ENCODE measurements around the gene ANO6. TPM values are rescaled to one million over a fixed set of nuclear protein-coding genes. Genes with fewer than 3 reads are reported as not detected.

ANO6 gene
- total RNA-seq, 1 experiment from 2014 or later, result 18.1 TPM

DNA sequence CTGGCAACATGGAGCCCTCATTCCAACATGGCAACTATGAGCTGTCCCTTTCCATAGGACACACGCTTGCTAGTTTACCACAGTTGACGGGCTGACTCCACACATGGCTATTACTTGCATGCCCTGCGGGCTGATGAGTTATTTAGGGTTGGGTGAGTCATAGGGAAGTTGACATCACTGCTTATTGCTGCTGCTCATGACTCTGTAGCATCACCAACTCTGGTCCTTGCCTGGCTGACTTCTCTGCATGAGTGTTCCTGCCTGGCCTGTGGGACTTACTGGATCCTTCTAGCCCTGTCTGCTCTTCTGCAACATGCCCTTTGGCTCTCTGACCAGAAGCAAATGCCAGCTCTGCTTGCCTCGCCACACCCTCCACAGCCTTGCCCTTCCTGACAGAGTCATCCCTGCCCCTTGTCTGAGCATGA is 199.5 kb downstream of the ANO6 start:
- Histone ChIP-seq H3F3A (ENCODE audit: low read length, unreplicated experiment) (no peaks in the 10 kb centered on the region), H2AFZ (ENCODE audit: low read length) (no peak overlapping the region), H3K27ac (ENCODE audit: low read length) (peak overlapping the region; percentile 78), H3K4me1 (ENCODE audit: insufficient read depth, low read length) (peaks cover 15% of the 10 kb centered on the region), H3K9ac (ENCODE audit: low read length) (peak overlapping the region; percentile 11; the same call in 1 of the 2 replicates), H4K20me1 (ENCODE audit: low read length) (no peaks in the 10 kb centered on the region), H3K9me3 (ENCODE audit: low read length) (no peaks in the 10 kb centered on the region), H3K4me3 (ENCODE audit: low read length) (no peak overlapping the region), H3K4me2 (ENCODE audit: low read length) (0 out of 2 replicates have a peak overlapping the region, but pooled peaks have one; percentile 3), H3K9me2 (replicated peaks; ENCODE audit: low read length) (no peaks in the 10 kb centered on the region), H3K27me3 (ENCODE audit: low read length) (no peaks in the 10 kb centered on the region), H3K79me2 (ENCODE audit: low read length) (no peaks in the 10 kb centered on the region), H3K36me3 (ENCODE audit: low read depth, low read length) (peaks cover 10% of the 10 kb centered on the region)
- ChIA-PET CTCF (interaction anchor here (0.7 kb wide), 1 partner anchor 16 kb away, joined by 3 read pairs; no protein-coding TSS in a partner anchor), POLR2A (ENCODE audit: unreplicated experiment) (no interaction called here)
- peak; percentile 97 for ATAC-seq
- TF ChIP-seq, protein P1, sequence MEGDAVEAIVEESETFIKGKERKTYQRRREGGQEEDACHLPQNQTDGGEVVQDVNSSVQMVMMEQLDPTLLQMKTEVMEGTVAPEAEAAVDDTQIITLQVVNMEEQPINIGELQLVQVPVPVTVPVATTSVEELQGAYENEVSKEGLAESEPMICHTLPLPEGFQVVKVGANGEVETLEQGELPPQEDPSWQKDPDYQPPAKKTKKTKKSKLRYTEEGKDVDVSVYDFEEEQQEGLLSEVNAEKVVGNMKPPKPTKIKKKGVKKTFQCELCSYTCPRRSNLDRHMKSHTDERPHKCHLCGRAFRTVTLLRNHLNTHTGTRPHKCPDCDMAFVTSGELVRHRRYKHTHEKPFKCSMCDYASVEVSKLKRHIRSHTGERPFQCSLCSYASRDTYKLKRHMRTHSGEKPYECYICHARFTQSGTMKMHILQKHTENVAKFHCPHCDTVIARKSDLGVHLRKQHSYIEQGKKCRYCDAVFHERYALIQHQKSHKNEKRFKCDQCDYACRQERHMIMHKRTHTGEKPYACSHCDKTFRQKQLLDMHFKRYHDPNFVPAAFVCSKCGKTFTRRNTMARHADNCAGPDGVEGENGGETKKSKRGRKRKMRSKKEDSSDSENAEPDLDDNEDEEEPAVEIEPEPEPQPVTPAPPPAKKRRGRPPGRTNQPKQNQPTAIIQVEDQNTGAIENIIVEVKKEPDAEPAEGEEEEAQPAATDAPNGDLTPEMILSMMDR (conservative IDR thresholded peaks at IDR 0.05; ENCODE audit: low read depth, low read length), result no peak
- TF ChIP-seq EZH2 (IDR thresholded peaks at IDR 0.05; ENCODE audit: low read length, unreplicated experiment) (no peak), EZH2phosphoT487 (IDR thresholded peaks at IDR 0.05; ENCODE audit: borderline replicate concordance, low read length) (no peak)
- DNase-seq, result peak; percentile 99
- no TSS peak for BruUV-seq (replicated peaks)
- intact Hi-C loops (cut with micrococcal nuclease), result loop anchor here (2.0 kb wide), 1 partner anchor 313 kb away; the partner anchor contains the start of gene ARID2

DNA sequence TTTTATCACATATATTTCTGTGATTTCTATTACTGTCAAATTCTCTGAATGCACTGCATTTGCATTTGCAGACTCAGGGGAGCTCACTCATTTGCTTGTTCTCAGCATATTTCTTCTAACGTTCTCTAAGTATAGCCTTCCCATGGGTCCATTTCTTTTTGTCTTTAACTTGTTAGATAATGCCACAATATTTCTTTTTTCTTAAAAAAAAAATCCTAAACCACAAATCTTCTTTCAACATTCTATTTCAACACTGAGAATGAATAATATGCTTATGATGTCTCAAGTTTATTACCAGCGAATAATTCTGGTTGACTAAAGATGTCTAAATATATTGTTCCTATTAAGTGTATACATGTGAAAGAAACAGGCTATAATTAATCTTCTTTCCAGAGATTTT is 200.2 kb downstream of the ANO6 start:
- H3K79me2 ChIP-seq (ENCODE audit: low read length), result no peaks in the 10 kb centered on the region
- no peak overlapping the region for H3K4me3 ChIP-seq (ENCODE audit: low read length)
- no peaks in the 10 kb centered on the region for H3K27me3 ChIP-seq (ENCODE audit: low read length)
- ChIA-PET POLR2A (ENCODE audit: unreplicated experiment) (no interaction called here), CTCF (no interaction called here)
- H2AFZ ChIP-seq (ENCODE audit: low read length), result no peak overlapping the region
- peaks cover 10% of the 10 kb centered on the region for H3K36me3 ChIP-seq (ENCODE audit: low read depth, low read length)
- H4K20me1 ChIP-seq (ENCODE audit: low read length), result no peaks in the 10 kb centered on the region
- no peaks in the 10 kb centered on the region for H3K9me2 ChIP-seq (replicated peaks; ENCODE audit: low read length)
- no peak overlapping the region for H3K4me2 ChIP-seq (ENCODE audit: low read length)
- TF ChIP-seq EZH2 (IDR thresholded peaks at IDR 0.05; ENCODE audit: low read length, unreplicated experiment), result no peak
- TF ChIP-seq EZH2phosphoT487 (IDR thresholded peaks at IDR 0.05; ENCODE audit: borderline replicate concordance, low read length), result no peak
- TF ChIP-seq, protein P1 (conservative IDR thresholded peaks at IDR 0.05; ENCODE audit: low read depth, low read length), result no peak
- no peak for DNase-seq
- intact Hi-C loops (cut with micrococcal nuclease), result no loop called here
- peaks cover 15% of the 10 kb centered on the region for H3K4me1 ChIP-seq (ENCODE audit: insufficient read depth, low read length)
- H3K9me3 ChIP-seq (ENCODE audit: low read length), result no peaks in the 10 kb centered on the region
- H3K9ac ChIP-seq (ENCODE audit: low read length), result peak overlapping the region; percentile 11; the same call in 1 of the 2 replicates
- H3F3A ChIP-seq (ENCODE audit: low read length, unreplicated experiment), result no peaks in the 10 kb centered on the region
- ATAC-seq, result no peak
- peak overlapping the region; percentile 78 for H3K27ac ChIP-seq (ENCODE audit: low read length)
- BruUV-seq (replicated peaks), result no TSS peak

DNA sequence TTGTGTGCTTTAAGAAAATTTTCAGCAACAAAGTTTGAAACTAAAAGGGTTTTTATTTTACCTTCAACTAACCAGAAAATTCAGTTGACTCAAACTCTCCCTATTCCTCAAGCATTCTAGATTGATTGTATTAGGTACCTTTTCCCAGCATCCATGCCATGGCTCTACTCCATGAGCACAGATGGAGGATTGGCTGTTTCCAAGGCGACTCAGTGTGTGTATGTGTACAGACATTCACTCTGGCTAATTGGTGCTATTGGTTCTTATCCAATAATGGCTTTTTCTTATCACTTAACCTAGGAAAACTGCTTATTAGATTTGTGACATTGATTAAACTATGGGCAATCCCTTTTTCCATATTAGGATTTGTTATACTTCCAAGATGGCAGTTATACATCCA is 202.6 kb downstream of the ANO6 start:
- ATAC-seq (no peak), DNase-seq (no peak)
- intact Hi-C loops (cut with micrococcal nuclease), result no loop called here
- Histone ChIP-seq H3K9me2 (replicated peaks; ENCODE audit: low read length) (no peaks in the 10 kb centered on the region), H3K36me3 (ENCODE audit: low read depth, low read length) (0 out of 2 replicates have a peak, but pooled peaks cover 5% of the 10 kb centered on the region), H3K4me1 (ENCODE audit: insufficient read depth, low read length) (peaks cover 15% of the 10 kb centered on the region), H3K27me3 (ENCODE audit: low read length) (no peaks in the 10 kb centered on the region), H3F3A (ENCODE audit: low read length, unreplicated experiment) (no peaks in the 10 kb centered on the region), H3K9me3 (ENCODE audit: low read length) (no peaks in the 10 kb centered on the region), H3K4me2 (ENCODE audit: low read length) (no peak overlapping the region), H3K4me3 (ENCODE audit: low read length) (no peak overlapping the region), H3K79me2 (ENCODE audit: low read length) (no peaks in the 10 kb centered on the region), H2AFZ (ENCODE audit: low read length) (no peak overlapping the region), H3K9ac (ENCODE audit: low read length) (no peak overlapping the region), H3K27ac (ENCODE audit: low read length) (no peak overlapping the region), H4K20me1 (ENCODE audit: low read length) (no peaks in the 10 kb centered on the region)
- CTCF ChIA-PET, result no interaction called here
- TF ChIP-seq EZH2phosphoT487 (IDR thresholded peaks at IDR 0.05; ENCODE audit: borderline replicate concordance, low read length), result no peak
- TF ChIP-seq, protein P1 (conservative IDR thresholded peaks at IDR 0.05; ENCODE audit: low read depth, low read length), result no peak
- TF ChIP-seq EZH2 (IDR thresholded peaks at IDR 0.05; ENCODE audit: low read length, unreplicated experiment), result no peak
- POLR2A ChIA-PET (ENCODE audit: unreplicated experiment), result no interaction called here
- no TSS peak for BruUV-seq (replicated peaks)

Data from PC-3 (cell line).